Nephron (organoid): ENCODE measurements around the gene FMN2.

ENCODE experiments used
- H3K27ac Mint-ChIP-seq, 3 experiments: 2 replicates each; pipeline ENCODE4 v1.8.0; 2020; ENCODE audit warnings: mixed read lengths in 3 of 3, mild to moderate bottlenecking in 2 of 3, moderate library complexity in 1 of 3
- H3K27me3 Mint-ChIP-seq: 2 replicates; pipeline ENCODE4 v1.8.0; 2021; ENCODE audit warnings: low read depth, mild to moderate bottlenecking, moderate library complexity, mixed read lengths
- H3K36me3 Mint-ChIP-seq: 2 replicates; pipeline ENCODE4 v1.8.0; 2020; ENCODE audit warnings: low read depth, mixed read lengths
- H3K4me1 Mint-ChIP-seq: 2 replicates; pipeline ENCODE4 v1.8.0; 2020; ENCODE audit warnings: mixed read lengths
- H3K4me3 Mint-ChIP-seq, 3 experiments: 2 replicates each; pipeline ENCODE4 v1.8.0; 2020; ENCODE audit warnings: mild to moderate bottlenecking in 3 of 3, mixed read lengths in 3 of 3, moderate library complexity in 2 of 3
- H3K9me3 Mint-ChIP-seq: 2 replicates; pipeline ENCODE4 v1.8.0; 2020; ENCODE audit warnings: mixed read lengths
- TF ChIP-seq, protein P1 (sequence below), 3 experiments: fragments of 200-600 bp; sonication (generic); IDR thresholded peaks; one replicate each; pipeline ENCODE4 v1.5.0; 2021; ENCODE audit warnings: antibody characterized with exemption in 3 of 3; ENCODE audit not compliant: unreplicated experiment in 3 of 3

The FMN2 gene

GRCh38 chr1:240366636-240367035 is 275.0 kb downstream of the FMN2 start:
- Mint-ChIP-seq H3K4me3 (no peak overlapping the region), H3K9me3 (no peaks in the 10 kb centered on the region), H3K27ac (no peak overlapping the region), H3K36me3 (no peaks in the 10 kb centered on the region), H3K27me3 (no peaks in the 10 kb centered on the region), H3K4me1 (no peaks in the 10 kb centered on the region)
- TF ChIP-seq, protein P1, sequence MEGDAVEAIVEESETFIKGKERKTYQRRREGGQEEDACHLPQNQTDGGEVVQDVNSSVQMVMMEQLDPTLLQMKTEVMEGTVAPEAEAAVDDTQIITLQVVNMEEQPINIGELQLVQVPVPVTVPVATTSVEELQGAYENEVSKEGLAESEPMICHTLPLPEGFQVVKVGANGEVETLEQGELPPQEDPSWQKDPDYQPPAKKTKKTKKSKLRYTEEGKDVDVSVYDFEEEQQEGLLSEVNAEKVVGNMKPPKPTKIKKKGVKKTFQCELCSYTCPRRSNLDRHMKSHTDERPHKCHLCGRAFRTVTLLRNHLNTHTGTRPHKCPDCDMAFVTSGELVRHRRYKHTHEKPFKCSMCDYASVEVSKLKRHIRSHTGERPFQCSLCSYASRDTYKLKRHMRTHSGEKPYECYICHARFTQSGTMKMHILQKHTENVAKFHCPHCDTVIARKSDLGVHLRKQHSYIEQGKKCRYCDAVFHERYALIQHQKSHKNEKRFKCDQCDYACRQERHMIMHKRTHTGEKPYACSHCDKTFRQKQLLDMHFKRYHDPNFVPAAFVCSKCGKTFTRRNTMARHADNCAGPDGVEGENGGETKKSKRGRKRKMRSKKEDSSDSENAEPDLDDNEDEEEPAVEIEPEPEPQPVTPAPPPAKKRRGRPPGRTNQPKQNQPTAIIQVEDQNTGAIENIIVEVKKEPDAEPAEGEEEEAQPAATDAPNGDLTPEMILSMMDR (IDR thresholded peaks at IDR 0.05; ENCODE audit: unreplicated experiment in 3 of 3), result no peak

GRCh38 chr1:240385551-240385950 is 293.9 kb downstream of the FMN2 start:
- Mint-ChIP-seq H3K36me3 (peaks cover 6% of the 10 kb centered on the region), H3K9me3 (peaks cover 13% of the 10 kb centered on the region), H3K4me3 (no peak overlapping the region), H3K27ac (no peak overlapping the region), H3K4me1 (peaks cover 7% of the 10 kb centered on the region), H3K27me3 (no peaks in the 10 kb centered on the region)
- TF ChIP-seq, protein P1 (IDR thresholded peaks at IDR 0.05; ENCODE audit: unreplicated experiment in 3 of 3), result no peak

DNA sequence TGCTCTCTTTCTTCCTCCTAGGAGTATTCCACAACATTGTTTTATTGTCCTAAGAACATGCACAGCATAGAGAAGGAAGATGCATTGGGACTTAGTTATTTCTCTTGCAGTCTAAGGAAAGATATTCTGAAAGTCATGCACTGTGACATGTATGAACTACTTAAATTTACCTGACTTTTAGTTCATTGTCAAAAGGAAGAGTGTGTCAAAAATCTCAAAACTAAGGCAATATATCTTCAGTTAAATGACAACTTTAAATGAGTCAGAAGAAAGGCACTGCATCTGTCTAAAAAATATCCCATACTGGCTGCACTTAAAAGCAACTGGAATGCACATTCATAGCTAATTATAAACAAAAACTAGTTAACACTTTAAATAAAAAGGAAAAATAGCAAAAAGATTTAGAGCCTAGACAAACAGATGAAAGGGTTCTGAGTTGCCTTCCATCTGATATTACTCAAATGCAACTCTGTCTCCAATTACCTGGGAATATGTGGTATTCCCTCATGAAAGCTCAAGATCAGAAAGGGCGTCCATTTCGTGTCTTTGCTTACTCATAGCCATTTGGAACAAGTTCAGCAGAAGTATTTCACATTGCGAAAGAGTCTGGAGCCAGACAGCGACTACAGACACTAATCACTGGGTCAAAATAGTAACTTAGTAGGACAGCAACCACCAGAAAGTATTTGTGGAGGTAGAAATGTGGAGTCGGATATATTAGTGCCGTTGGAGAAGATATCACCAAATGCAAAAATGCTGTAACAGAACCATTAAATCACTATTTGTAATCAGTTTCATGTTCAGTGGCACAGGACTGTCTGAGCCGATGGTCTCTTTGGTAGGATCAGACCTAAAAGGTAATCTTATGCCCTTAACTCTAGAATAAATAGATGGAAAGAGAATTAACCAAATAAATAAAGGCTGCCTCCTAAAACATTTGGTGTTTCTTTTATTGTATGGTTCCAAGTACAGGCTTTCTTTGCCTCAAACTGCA is 294.6 kb downstream of the FMN2 start:
- Mint-ChIP-seq H3K4me1 (peaks cover 14% of the 10 kb centered on the region), H3K36me3 (no peaks in the 10 kb centered on the region), H3K27ac (peak overlapping the region in 1 of 3 experiments; percentile 26), H3K9me3 (peaks cover 5% of the 10 kb centered on the region), H3K27me3 (no peaks in the 10 kb centered on the region), H3K4me3 (no peak overlapping the region)
- TF ChIP-seq, protein P1 (IDR thresholded peaks at IDR 0.05; ENCODE audit: unreplicated experiment in 3 of 3), result no peak

- peaks cover 15% of the 10 kb centered on the region for H3K4me1 Mint-ChIP-seq
- H3K27ac Mint-ChIP-seq, result peak overlapping the region in 1 of 3 experiments; percentile 35
Observed at GRCh38 chr1:240387051-240387450, 295.4 kb downstream of the FMN2 start.

DNA sequence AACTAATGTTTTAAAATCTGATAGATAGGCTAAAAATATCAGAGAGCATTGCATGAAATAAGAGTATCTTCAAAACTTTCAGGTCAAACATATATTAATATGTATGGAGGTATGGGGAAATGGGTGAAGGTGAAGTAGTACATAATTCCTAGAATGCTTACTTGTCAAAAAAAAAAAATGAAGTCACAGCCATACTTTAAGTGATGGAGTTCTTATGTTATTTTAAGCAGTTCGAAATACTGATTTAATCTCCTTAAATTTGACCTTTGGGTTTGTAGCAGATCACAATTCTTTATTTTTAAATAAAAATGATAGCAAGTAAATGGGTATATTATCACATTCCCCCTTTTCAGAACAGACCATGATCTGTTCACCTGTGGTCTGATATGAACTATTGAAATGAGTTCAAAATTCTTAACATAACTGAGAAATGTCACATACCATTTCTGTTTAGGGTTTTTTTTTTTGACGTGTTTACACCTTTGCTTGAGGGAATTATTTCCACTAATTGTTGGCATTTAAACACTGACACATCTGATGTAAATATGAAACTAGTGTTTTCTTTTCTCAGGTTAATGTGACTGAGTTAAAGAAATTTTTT is 300.1 kb downstream of the FMN2 start:
- H3K27ac Mint-ChIP-seq, result no peak overlapping the region
- H3K9me3 Mint-ChIP-seq, result peaks cover 3% of the 10 kb centered on the region
- peaks cover 14% of the 10 kb centered on the region for H3K4me1 Mint-ChIP-seq
- H3K4me3 Mint-ChIP-seq, result no peak overlapping the region
- no peaks in the 10 kb centered on the region for H3K36me3 Mint-ChIP-seq
- TF ChIP-seq, protein P1 (IDR thresholded peaks at IDR 0.05; ENCODE audit: unreplicated experiment in 3 of 3), result no peak
- H3K27me3 Mint-ChIP-seq, result no peaks in the 10 kb centered on the region

More at GRCh38 chr1:240387051-240387450, 295.4 kb downstream of the FMN2 start:
- Mint-ChIP-seq H3K4me3 (no peak overlapping the region), H3K9me3 (no peaks in the 10 kb centered on the region), H3K36me3 (no peaks in the 10 kb centered on the region), H3K27me3 (no peaks in the 10 kb centered on the region)
- TF ChIP-seq, protein P1 (IDR thresholded peaks at IDR 0.05; ENCODE audit: unreplicated experiment in 3 of 3), result no peak
